ENCODE results near the gene ITPRID1.

Gene ITPRID1

GRCh38 chr7:31692871-31693270 is 179.0 kb downstream of the ITPRID1 start:
- DNase-seq (ENCODE audit: low spot score) (no peak), FAIRE-seq (no peak)

GRCh38 chr7:31695859-31696614 is 182.1 kb downstream of the ITPRID1 start:
- peak; percentile 81 for FAIRE-seq
- DNase-seq (ENCODE audit: low spot score), result no peak

GRCh38 chr7:31699050-31699449 is 185.2 kb downstream of the ITPRID1 start:
- FAIRE-seq, result no peak
- DNase-seq (ENCODE audit: low spot score), result no peak

GRCh38 chr7:31702354-31702753 is 188.5 kb downstream of the ITPRID1 start:
- FAIRE-seq, result no peak

GRCh38 chr7:31705377-31705776 is 191.5 kb downstream of the ITPRID1 start:
- DNase-seq (ENCODE audit: low spot score) (no peak), FAIRE-seq (no peak)

More at GRCh38 chr7:31702354-31702753, 188.5 kb downstream of the ITPRID1 start:
- no peak for DNase-seq (ENCODE audit: low spot score)

GRCh38 chr7:31707089-31707488 is 193.2 kb downstream of the ITPRID1 start:
- no peak for FAIRE-seq
- DNase-seq (ENCODE audit: low spot score), result no peak
